IPS-15b (cell line): ENCODE results near the gene PTGS2.
"Not testable (repeated sequence)": the region's sequence is repeated elsewhere in the genome, so short reads cannot be mapped to it uniquely, and the experiment has no call there.

ENCODE experiments used
- H3K27me3 ChIP-seq: one replicate; pipeline ENCODE4 v1.6.1; 2013; ENCODE audit warnings: low read length; ENCODE audit not compliant: control insufficient read depth, insufficient read depth
- H3K36me3 ChIP-seq: one replicate; pipeline ENCODE4 v1.6.1; 2013; ENCODE audit warnings: low read length; ENCODE audit not compliant: control insufficient read depth, insufficient read depth
- H3K4me1 ChIP-seq: one replicate; pipeline ENCODE4 v1.6.1; 2013; ENCODE audit warnings: mild to moderate bottlenecking, low read length; ENCODE audit not compliant: control insufficient read depth, insufficient read depth
- H3K4me3 ChIP-seq: one replicate; pipeline ENCODE4 v1.5.1; 2013; ENCODE audit warnings: low read depth, low read length
- H3K9ac ChIP-seq: one replicate; pipeline ENCODE4 v1.6.1; 2013; ENCODE audit warnings: low read depth, mild to moderate bottlenecking, low read length
- H3K9me3 ChIP-seq: one replicate; pipeline ENCODE4 v1.6.1; 2013; ENCODE audit warnings: mild to moderate bottlenecking, low read length; ENCODE audit not compliant: control insufficient read depth, insufficient read depth

Gene PTGS2

GRCh38 chr1:186683652-186684410 lies 3.6 kb upstream of the PTGS2 start:
- Histone ChIP-seq H3K9me3 (no peaks in the 10 kb centered on the region), H3K36me3 (no peaks in the 10 kb centered on the region), H3K4me3 (no peak overlapping the region), H3K27me3 (peaks cover 19% of the 10 kb centered on the region), H3K4me1 (no peaks in the 10 kb centered on the region), H3K9ac (no peak overlapping the region)

GRCh38 chr1:186682736-186683135 lies 2.5 kb upstream of the PTGS2 start:
- Histone ChIP-seq H3K36me3 (no peaks in the 10 kb centered on the region), H3K9ac (no peak overlapping the region), H3K4me3 (no peak overlapping the region), H3K9me3 (no peaks in the 10 kb centered on the region), H3K4me1 (no peaks in the 10 kb centered on the region), H3K27me3 (peaks cover 22% of the 10 kb centered on the region)

- Histone ChIP-seq H3K9ac (no peak overlapping the region), H3K9me3 (no peaks in the 10 kb centered on the region), H3K4me3 (no peak overlapping the region), H3K36me3 (no peaks in the 10 kb centered on the region), H3K4me1 (no peaks in the 10 kb centered on the region), H3K27me3 (peaks cover 22% of the 10 kb centered on the region)
Measured at GRCh38 chr1:186681801-186682200, 1.6 kb upstream of the PTGS2 start.

- peaks cover 22% of the 10 kb centered on the region for H3K27me3 ChIP-seq
- H3K9ac ChIP-seq, result peak overlapping the region; percentile 74
- H3K9me3 ChIP-seq, result no peaks in the 10 kb centered on the region
- no peaks in the 10 kb centered on the region for H3K4me1 ChIP-seq
- peak overlapping the region; percentile 58 for H3K4me3 ChIP-seq
- no peaks in the 10 kb centered on the region for H3K36me3 ChIP-seq
Measured at GRCh38 chr1:186681121-186681520, 898 bp upstream of the PTGS2 start.

- peak overlapping the region; percentile 74 for H3K9ac ChIP-seq
- H3K9me3 ChIP-seq, result no peaks in the 10 kb centered on the region
- peaks cover 22% of the 10 kb centered on the region for H3K27me3 ChIP-seq
- no peaks in the 10 kb centered on the region for H3K4me1 ChIP-seq
- no peaks in the 10 kb centered on the region for H3K36me3 ChIP-seq
- H3K4me3 ChIP-seq, result peak overlapping the region; percentile 58
Measured at GRCh38 chr1:186679924-186680244, 339 bp downstream of the PTGS2 start.

- Histone ChIP-seq H3K36me3 (no peaks in the 10 kb centered on the region), H3K9me3 (no peaks in the 10 kb centered on the region), H3K4me1 (no peaks in the 10 kb centered on the region), H3K4me3 (no peak overlapping the region), H3K9ac (no peak overlapping the region), H3K27me3 (peaks cover 22% of the 10 kb centered on the region)
Measured at GRCh38 chr1:186678155-186678554, 2.1 kb downstream of the PTGS2 start.

GRCh38 chr1:186672596-186672995 lies 7.6 kb downstream of the PTGS2 start:
- Histone ChIP-seq H3K27me3 (no peaks in the 10 kb centered on the region), H3K4me1 (no peaks in the 10 kb centered on the region)

GRCh38 chr1:186672131-186672530 lies 8.1 kb downstream of the PTGS2 start:
- H3K36me3 ChIP-seq, result no peaks in the 10 kb centered on the region
- no peaks in the 10 kb centered on the region for H3K4me1 ChIP-seq

More at GRCh38 chr1:186672596-186672995, 7.6 kb downstream of the PTGS2 start:
- H3K9me3 ChIP-seq, result no peaks in the 10 kb centered on the region
- no peaks in the 10 kb centered on the region for H3K36me3 ChIP-seq
- H3K9ac ChIP-seq, result no peak overlapping the region
- no peak overlapping the region for H3K4me3 ChIP-seq

GRCh38 chr1:186671136-186671825 lies 8.9 kb downstream of the PTGS2 start:
- no peaks in the 10 kb centered on the region for H3K9me3 ChIP-seq
- no peaks in the 10 kb centered on the region for H3K27me3 ChIP-seq
- no peaks in the 10 kb centered on the region for H3K36me3 ChIP-seq
- no peak overlapping the region for H3K9ac ChIP-seq
- H3K4me3 ChIP-seq, result no peak overlapping the region
- H3K4me1 ChIP-seq, result no peaks in the 10 kb centered on the region

More at GRCh38 chr1:186672131-186672530, 8.1 kb downstream of the PTGS2 start:
- Histone ChIP-seq H3K9ac (no peak overlapping the region), H3K4me3 (no peak overlapping the region), H3K27me3 (no peaks in the 10 kb centered on the region), H3K9me3 (no peaks in the 10 kb centered on the region)

- Histone ChIP-seq H3K9ac (no peak overlapping the region), H3K27me3 (no peaks in the 10 kb centered on the region), H3K4me1 (no peaks in the 10 kb centered on the region), H3K36me3 (no peaks in the 10 kb centered on the region), H3K9me3 (no peaks in the 10 kb centered on the region), H3K4me3 (no peak overlapping the region)
Measured at GRCh38 chr1:186670297-186671135, 9.7 kb downstream of the PTGS2 start.

- not testable (repeated sequence) for H3K36me3 ChIP-seq, H3K4me1 ChIP-seq
Measured at GRCh38 chr1:186669784-186670183, 10.4 kb downstream of the PTGS2 start.

More at GRCh38 chr1:186669784-186670183, 10.4 kb downstream of the PTGS2 start:
- H3K9ac ChIP-seq, H3K27me3 ChIP-seq, H3K9me3 ChIP-seq, H3K4me3 ChIP-seq: not testable (repeated sequence)
